Stimulated activated CD4-positive, alpha-beta T cell treated with anti-CD3 and anti-CD28 coated beads, TNF-alpha, amount 100 ng/mL, for 48 hours (primary cell): ENCODE results near the gene KLHL29.

ENCODE experiments used
- DNase-seq, 3 donors: peaks; one replicate each; pipeline ENCODE4 v3.0.0-alpha.2; 2020; ENCODE audit warnings: low read depth in 3 of 3

The KLHL29 gene

GRCh38 chr2:23549821-23550530 lies 165.0 kb downstream of the KLHL29 start:
- DNase-seq, result no peak

GRCh38 chr2:23550553-23550952 lies 165.6 kb downstream of the KLHL29 start:
- DNase-seq, result no peak

- DNase-seq, result no peak
Observed at GRCh38 chr2:23551875-23552274, 166.9 kb downstream of the KLHL29 start.

- DNase-seq, result no peak
Observed at GRCh38 chr2:23553561-23553960, 168.6 kb downstream of the KLHL29 start.

- no peak for DNase-seq
Observed at GRCh38 chr2:23554054-23554697, 169.2 kb downstream of the KLHL29 start.

- DNase-seq, result no peak
Observed at GRCh38 chr2:23555944-23556343, 171.0 kb downstream of the KLHL29 start.

- DNase-seq, result no peak
Observed at GRCh38 chr2:23556929-23557328, 171.9 kb downstream of the KLHL29 start.

- DNase-seq, result no peak
Observed at GRCh38 chr2:23557455-23557854, 172.5 kb downstream of the KLHL29 start.

GRCh38 chr2:23559561-23560239 lies 174.7 kb downstream of the KLHL29 start:
- DNase-seq, result no peak

- no peak for DNase-seq
Observed at GRCh38 chr2:23561088-23561487, 176.1 kb downstream of the KLHL29 start.

- DNase-seq, result no peak
Observed at GRCh38 chr2:23561544-23561943, 176.6 kb downstream of the KLHL29 start.

- DNase-seq, result no peak
Observed at GRCh38 chr2:23562143-23562542, 177.2 kb downstream of the KLHL29 start.

GRCh38 chr2:23563151-23563550 lies 178.2 kb downstream of the KLHL29 start:
- DNase-seq, result no peak

GRCh38 chr2:23563673-23564614 lies 179.0 kb downstream of the KLHL29 start:
- no peak for DNase-seq

- DNase-seq, result no peak
Observed at GRCh38 chr2:23564615-23564960, 179.6 kb downstream of the KLHL29 start.

- no peak for DNase-seq
Observed at GRCh38 chr2:23565374-23565773, 180.4 kb downstream of the KLHL29 start.

GRCh38 chr2:23565814-23566213 lies 180.8 kb downstream of the KLHL29 start:
- DNase-seq, result no peak

- peak in 1 of 3 donors; percentile 3 for DNase-seq
Observed at GRCh38 chr2:23566241-23567142, 181.5 kb downstream of the KLHL29 start.

GRCh38 chr2:23567161-23567756 lies 182.3 kb downstream of the KLHL29 start:
- no peak for DNase-seq

- no peak for DNase-seq
Observed at GRCh38 chr2:23568211-23568610, 183.2 kb downstream of the KLHL29 start.
